HepG2 (cell line): ENCODE results near the gene TSEN34. TPM values are rescaled to one million over a fixed set of nuclear protein-coding genes. Genes with fewer than 3 reads are reported as not detected.

Experiments used
- ATF5 ChIP-seq: sonication (generic); formaldehyde crosslinking; IDR thresholded peaks from 2 replicates; pipeline ENCODE4 v1.4.0; 2020; ENCODE audit warnings: mild to moderate bottlenecking, low read depth, missing genetic modification reagents
- BATF2 ChIP-seq: sonication (generic); formaldehyde crosslinking; IDR thresholded peaks from 2 replicates; pipeline ENCODE4 v1.8.0; 2022; ENCODE audit warnings: mild to moderate bottlenecking, missing genetic modification reagents, moderate library complexity
- CBFB ChIP-seq: sonication (generic); formaldehyde crosslinking; IDR thresholded peaks from 2 replicates; pipeline ENCODE4 v1.4.0; 2020; ENCODE audit warnings: missing genetic modification reagents
- CC2D1A ChIP-seq: sonication (generic); formaldehyde crosslinking; IDR thresholded peaks from 2 replicates; pipeline ENCODE4 v1.8.1; 2023; ENCODE audit warnings: mild to moderate bottlenecking, missing genetic modification reagents
- CCAR2 ChIP-seq: fragments of 200-400 bp; formaldehyde crosslinking; optimal IDR thresholded peaks from 2 replicates; pipeline ENCODE3; 2018; ENCODE audit warnings: low read depth, mild to moderate bottlenecking, low read length, moderate library complexity
- CHCHD3 ChIP-seq: sonication (generic); formaldehyde crosslinking; IDR thresholded peaks from 2 replicates; pipeline ENCODE4 v1.8.0; 2022; ENCODE audit warnings: mild to moderate bottlenecking, missing genetic modification reagents, moderate library complexity
- FOXM1 ChIP-seq: sonication (generic); formaldehyde crosslinking; IDR thresholded peaks from 2 replicates; pipeline ENCODE4 v1.5.0; 2020; ENCODE audit warnings: missing genetic modification reagents
- HES4 ChIP-seq: sonication (generic); formaldehyde crosslinking; IDR thresholded peaks from 2 replicates; pipeline ENCODE4 v1.9.0; 2021; ENCODE audit warnings: mild to moderate bottlenecking, missing genetic modification reagents, borderline replicate concordance
- MEF2D ChIP-seq: sonication (generic); formaldehyde crosslinking; IDR thresholded peaks from 2 replicates; pipeline ENCODE4 v1.5.1; 2020; ENCODE audit warnings: mild to moderate bottlenecking, missing genetic modification reagents
- NKX3-1 ChIP-seq: sonication (generic); formaldehyde crosslinking; IDR thresholded peaks from 2 replicates; pipeline ENCODE4 v1.5.0; 2020; ENCODE audit warnings: missing genetic modification reagents
- PATZ1 ChIP-seq: sonication (generic); formaldehyde crosslinking; IDR thresholded peaks from 2 replicates; pipeline ENCODE4 v1.4.0; 2020; ENCODE audit warnings: missing genetic modification reagents
- SIN3B ChIP-seq: fragments of 150-350 bp; IDR thresholded peaks from 2 replicates; pipeline ENCODE4 v1.6.1; 2014; ENCODE audit warnings: low read length
- SNRNP70 ChIP-seq: fragments of 200-400 bp; formaldehyde crosslinking; IDR thresholded peaks from 2 replicates; pipeline ENCODE4 v1.6.1; 2017; ENCODE audit warnings: mild to moderate bottlenecking, low read depth, low read length, moderate library complexity
- ZNF121 ChIP-seq: sonication (generic); formaldehyde crosslinking; IDR thresholded peaks from 2 replicates; pipeline ENCODE4 v1.5.0; 2020; ENCODE audit warnings: mild to moderate bottlenecking, missing genetic modification reagents
- ZNF407 ChIP-seq: sonication (generic); formaldehyde crosslinking; IDR thresholded peaks from one replicate; pipeline ENCODE4 v1.5.1; 2020; ENCODE audit warnings: mild to moderate bottlenecking, missing genetic modification reagents; ENCODE audit errors: not compliant biosample characterization
- polyA plus RNA-seq, 8 experiments: library from polyadenylated mRNA; depleted of rRNA in 3 of 8; stranded (reverse) in 7 of 8; unstranded in 1 of 8; fragments of >200 nt; fragmentation: Illumina TruSeq in 4 of 8; extraction: Trizol in 4 of 8; gene quantifications; 2 replicates each; pipeline versions ENCODE4 v1.2.1 to v1.2.3, GENCODE V29; 2011 to 2016; ENCODE audit warnings: low read depth in 4 of 8, missing spikeins in 1 of 8, mixed read lengths in 1 of 8; ENCODE audit not compliant: insufficient read depth in 1 of 8
- total RNA-seq, 5 experiments: library from RNA; depleted of rRNA; stranded (reverse); fragments of >200 nt; fragmentation: Illumina TruSeq; extraction: Trizol; gene quantifications; 2 replicates each; pipeline ENCODE4 v1.2.3, GENCODE V29; 2016; ENCODE audit warnings: low read depth in 1 of 5

TSEN34 gene
- total and polyA plus RNA-seq, 2 of the 13 experiments (the other 11 are each of a cell fraction or from before 2014, with no cell fraction given) = 55.1 to 65.4 TPM

- TF ChIP-seq CHCHD3 = 0 out of 2 replicates have a peak, but pooled peaks have one; percentile 38
- TF ChIP-seq SIN3B = no peak
- no peak for TF ChIP-seq CC2D1A (CRISPR knock-in tag)
- no peak for TF ChIP-seq CCAR2
- no peak for TF ChIP-seq NKX3-1 (CRISPR knock-in tag)
- no peak for TF ChIP-seq BATF2 (CRISPR knock-in tag)
- TF ChIP-seq SNRNP70 = no peak
- TF ChIP-seq ZNF407 (CRISPR knock-in tag) = no peak
- TF ChIP-seq ATF5 (CRISPR knock-in tag) = no peak
- TF ChIP-seq FOXM1 = no peak
- no peak for TF ChIP-seq CBFB (CRISPR knock-in tag)
- no peak for TF ChIP-seq HES4
- no peak for TF ChIP-seq MEF2D
- peak; percentile 34 for TF ChIP-seq PATZ1 (CRISPR knock-in tag)
- TF ChIP-seq ZNF121 (CRISPR knock-in tag) = no peak
These were observed 17.1 kb downstream of the TSEN34 start (continued) for GRCh38 chr19:54207983-54208783.
